ENCODE data around the gene CASP9. TPM values are rescaled to one million over a fixed set of nuclear protein-coding genes. Genes with fewer than 3 reads are reported as not detected.

The CASP9 gene
- total and polyA plus RNA-seq, 2 of the 13 experiments (the other 11 are each of a cell fraction or from before 2014, with no cell fraction given), result 8.5 to 11.5 TPM

DNA sequence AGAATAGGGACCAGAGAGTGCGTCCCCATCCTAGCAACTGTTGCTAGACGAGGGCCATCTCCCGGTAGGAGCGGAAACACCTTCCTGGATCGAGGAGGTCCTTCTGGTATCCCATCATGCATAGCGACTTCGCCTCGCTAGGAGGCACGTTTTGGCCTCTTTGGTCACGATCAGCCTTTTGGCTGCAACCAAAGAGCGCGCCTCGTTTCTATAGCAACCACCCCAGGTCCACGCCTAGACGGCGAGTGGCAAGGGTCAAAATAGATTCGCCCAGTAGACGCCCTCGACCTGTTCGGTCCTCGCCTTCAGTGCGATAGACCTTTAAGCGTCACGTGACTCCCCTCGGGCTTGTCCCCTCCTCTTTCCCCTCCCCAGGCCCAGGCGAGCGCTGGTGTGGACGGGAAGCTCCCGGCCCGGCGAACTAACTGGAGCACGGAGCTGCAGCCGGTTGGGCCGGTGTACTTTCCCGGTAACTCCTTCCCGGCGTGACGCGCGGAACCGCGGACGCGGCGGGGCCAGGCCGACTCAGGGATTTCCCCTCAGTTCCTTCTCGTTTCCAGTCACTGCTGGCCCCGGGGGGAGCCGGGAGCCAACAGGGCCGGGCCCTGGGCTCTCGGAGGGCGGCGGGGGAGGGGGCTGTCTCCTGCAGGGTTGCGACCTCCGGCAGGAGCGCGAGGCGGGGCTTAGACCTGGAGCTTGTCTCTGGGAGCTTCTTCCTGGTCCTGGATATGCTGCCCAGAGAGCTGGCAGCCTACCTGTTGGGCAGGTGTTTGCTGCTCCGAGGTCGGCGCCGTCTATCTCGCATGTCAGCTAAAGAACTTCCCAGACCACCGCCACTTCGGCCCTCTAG, 2.7 kb upstream of the CASP9 start, which contains the start of gene DNAJC16 (continued):
- TF ChIP-seq MEIS2 (CRISPR knock-in tag; IDR thresholded peaks at IDR 0.05), result peak; percentile 63; the same call in 1 of the 2 replicates
- no peak for TF ChIP-seq CHD2 (IDR thresholded peaks at IDR 0.05; ENCODE audit: low read depth, low read length)
- TF ChIP-seq, protein P1, sequence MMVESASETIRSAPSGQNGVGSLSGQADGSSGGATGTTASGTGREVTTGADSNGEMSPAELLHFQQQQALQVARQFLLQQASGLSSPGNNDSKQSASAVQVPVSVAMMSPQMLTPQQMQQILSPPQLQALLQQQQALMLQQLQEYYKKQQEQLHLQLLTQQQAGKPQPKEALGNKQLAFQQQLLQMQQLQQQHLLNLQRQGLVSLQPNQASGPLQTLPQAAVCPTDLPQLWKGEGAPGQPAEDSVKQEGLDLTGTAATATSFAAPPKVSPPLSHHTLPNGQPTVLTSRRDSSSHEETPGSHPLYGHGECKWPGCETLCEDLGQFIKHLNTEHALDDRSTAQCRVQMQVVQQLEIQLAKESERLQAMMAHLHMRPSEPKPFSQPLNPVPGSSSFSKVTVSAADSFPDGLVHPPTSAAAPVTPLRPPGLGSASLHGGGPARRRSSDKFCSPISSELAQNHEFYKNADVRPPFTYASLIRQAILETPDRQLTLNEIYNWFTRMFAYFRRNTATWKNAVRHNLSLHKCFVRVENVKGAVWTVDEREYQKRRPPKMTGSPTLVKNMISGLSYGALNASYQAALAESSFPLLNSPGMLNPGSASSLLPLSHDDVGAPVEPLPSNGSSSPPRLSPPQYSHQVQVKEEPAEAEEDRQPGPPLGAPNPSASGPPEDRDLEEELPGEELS (CRISPR knock-in tag; IDR thresholded peaks at IDR 0.05), result peak; percentile 53
- TF ChIP-seq, protein P2, sequence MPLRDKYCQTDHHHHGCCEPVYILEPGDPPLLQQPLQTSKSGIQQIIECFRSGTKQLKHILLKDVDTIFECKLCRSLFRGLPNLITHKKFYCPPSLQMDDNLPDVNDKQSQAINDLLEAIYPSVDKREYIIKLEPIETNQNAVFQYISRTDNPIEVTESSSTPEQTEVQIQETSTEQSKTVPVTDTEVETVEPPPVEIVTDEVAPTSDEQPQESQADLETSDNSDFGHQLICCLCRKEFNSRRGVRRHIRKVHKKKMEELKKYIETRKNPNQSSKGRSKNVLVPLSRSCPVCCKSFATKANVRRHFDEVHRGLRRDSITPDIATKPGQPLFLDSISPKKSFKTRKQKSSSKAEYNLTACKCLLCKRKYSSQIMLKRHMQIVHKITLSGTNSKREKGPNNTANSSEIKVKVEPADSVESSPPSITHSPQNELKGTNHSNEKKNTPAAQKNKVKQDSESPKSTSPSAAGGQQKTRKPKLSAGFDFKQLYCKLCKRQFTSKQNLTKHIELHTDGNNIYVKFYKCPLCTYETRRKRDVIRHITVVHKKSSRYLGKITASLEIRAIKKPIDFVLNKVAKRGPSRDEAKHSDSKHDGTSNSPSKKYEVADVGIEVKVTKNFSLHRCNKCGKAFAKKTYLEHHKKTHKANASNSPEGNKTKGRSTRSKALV (CRISPR knock-in tag; IDR thresholded peaks at IDR 0.05), result no peak
- no peak for TF ChIP-seq ZNF17 (CRISPR knock-in tag; IDR thresholded peaks at IDR 0.05)
- TF ChIP-seq POLR2AphosphoS5 (IDR thresholded peaks at IDR 0.05; ENCODE audit: low read depth, low read length), result peak; percentile 80
- TF ChIP-seq ZNF879 (CRISPR knock-in tag; IDR thresholded peaks at IDR 0.05), result 0 out of 2 replicates have a peak, but pooled peaks have one; percentile 56
- TF ChIP-seq RFX1 (IDR thresholded peaks at IDR 0.05), result peak; percentile 100
- TF ChIP-seq, protein P3, sequence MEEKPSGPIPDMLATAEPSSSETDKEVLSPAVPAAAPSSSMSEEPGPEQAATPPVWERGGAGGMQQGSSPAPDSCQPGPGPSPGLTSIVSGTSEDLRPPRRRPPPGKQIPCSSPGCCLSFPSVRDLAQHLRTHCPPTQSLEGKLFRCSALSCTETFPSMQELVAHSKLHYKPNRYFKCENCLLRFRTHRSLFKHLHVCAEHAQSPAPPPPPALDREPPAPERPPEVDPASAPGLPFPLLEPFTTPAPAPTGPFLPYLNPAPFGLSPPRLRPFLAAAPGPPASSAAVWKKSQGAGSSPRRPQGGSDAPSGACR (CRISPR knock-in tag; IDR thresholded peaks at IDR 0.05), result 0 out of 2 replicates have a peak, but pooled peaks have one; percentile 53
- no peak for TF ChIP-seq TRIM24 (CRISPR knock-in tag; IDR thresholded peaks at IDR 0.05)
- TF ChIP-seq GATAD2A (CRISPR knock-in tag; IDR thresholded peaks at IDR 0.05), result peak; percentile 58; the same call in 1 of the 2 replicates
- peak; percentile 55; the same call in 1 of the 2 replicates for TF ChIP-seq GFI1 (CRISPR knock-in tag; IDR thresholded peaks at IDR 0.05; ENCODE audit: borderline replicate concordance)
- TF ChIP-seq MTA1 (CRISPR knock-in tag; IDR thresholded peaks at IDR 0.05; ENCODE audit: borderline replicate concordance), result peak; percentile 74; the same call in 1 of the 2 replicates
- TF ChIP-seq, protein P4, sequence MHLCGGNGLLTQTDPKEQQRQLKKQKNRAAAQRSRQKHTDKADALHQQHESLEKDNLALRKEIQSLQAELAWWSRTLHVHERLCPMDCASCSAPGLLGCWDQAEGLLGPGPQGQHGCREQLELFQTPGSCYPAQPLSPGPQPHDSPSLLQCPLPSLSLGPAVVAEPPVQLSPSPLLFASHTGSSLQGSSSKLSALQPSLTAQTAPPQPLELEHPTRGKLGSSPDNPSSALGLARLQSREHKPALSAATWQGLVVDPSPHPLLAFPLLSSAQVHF (CRISPR knock-in tag; IDR thresholded peaks at IDR 0.05), result no peak
- peak; percentile 96 for TF ChIP-seq ZNF788 (CRISPR knock-in tag; IDR thresholded peaks at IDR 0.05; ENCODE audit: borderline replicate concordance)
- peak; percentile 56 for TF ChIP-seq XRCC5 (optimal IDR thresholded peaks at IDR 0.05; ENCODE audit: low read length)
- TF ChIP-seq, protein P5, sequence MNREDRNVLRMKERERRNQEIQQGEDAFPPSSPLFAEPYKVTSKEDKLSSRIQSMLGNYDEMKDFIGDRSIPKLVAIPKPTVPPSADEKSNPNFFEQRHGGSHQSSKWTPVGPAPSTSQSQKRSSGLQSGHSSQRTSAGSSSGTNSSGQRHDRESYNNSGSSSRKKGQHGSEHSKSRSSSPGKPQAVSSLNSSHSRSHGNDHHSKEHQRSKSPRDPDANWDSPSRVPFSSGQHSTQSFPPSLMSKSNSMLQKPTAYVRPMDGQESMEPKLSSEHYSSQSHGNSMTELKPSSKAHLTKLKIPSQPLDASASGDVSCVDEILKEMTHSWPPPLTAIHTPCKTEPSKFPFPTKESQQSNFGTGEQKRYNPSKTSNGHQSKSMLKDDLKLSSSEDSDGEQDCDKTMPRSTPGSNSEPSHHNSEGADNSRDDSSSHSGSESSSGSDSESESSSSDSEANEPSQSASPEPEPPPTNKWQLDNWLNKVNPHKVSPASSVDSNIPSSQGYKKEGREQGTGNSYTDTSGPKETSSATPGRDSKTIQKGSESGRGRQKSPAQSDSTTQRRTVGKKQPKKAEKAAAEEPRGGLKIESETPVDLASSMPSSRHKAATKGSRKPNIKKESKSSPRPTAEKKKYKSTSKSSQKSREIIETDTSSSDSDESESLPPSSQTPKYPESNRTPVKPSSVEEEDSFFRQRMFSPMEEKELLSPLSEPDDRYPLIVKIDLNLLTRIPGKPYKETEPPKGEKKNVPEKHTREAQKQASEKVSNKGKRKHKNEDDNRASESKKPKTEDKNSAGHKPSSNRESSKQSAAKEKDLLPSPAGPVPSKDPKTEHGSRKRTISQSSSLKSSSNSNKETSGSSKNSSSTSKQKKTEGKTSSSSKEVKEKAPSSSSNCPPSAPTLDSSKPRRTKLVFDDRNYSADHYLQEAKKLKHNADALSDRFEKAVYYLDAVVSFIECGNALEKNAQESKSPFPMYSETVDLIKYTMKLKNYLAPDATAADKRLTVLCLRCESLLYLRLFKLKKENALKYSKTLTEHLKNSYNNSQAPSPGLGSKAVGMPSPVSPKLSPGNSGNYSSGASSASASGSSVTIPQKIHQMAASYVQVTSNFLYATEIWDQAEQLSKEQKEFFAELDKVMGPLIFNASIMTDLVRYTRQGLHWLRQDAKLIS (CRISPR knock-in tag; IDR thresholded peaks at IDR 0.05), result no peak
- peak; percentile 72; the same call in 1 of the 2 replicates for TF ChIP-seq ZFP1 (CRISPR knock-in tag; IDR thresholded peaks at IDR 0.05)
- TF ChIP-seq CBX2 (IDR thresholded peaks at IDR 0.05; ENCODE audit: low read depth, low read length), result no peak
- TF ChIP-seq CBX2 (CRISPR knock-in tag; IDR thresholded peaks at IDR 0.05; ENCODE audit: low read depth), result no peak
- TF ChIP-seq PITX1 (CRISPR knock-in tag; IDR thresholded peaks at IDR 0.05), result peak; percentile 31; the same call in 1 of the 2 replicates

Measured in HepG2 (cell line).